Activated T-helper 2 cell treated with anti-CD3 and anti-CD28 coated beads, Interferon-gamma antibody, Interleukin-2, Interleukin-4, amounts not matched to agents 10 μg/mL and 5 μg/mL and 100 μg/mL, durations not matched to agents 14 hours and 24 hours and 36 hours (primary cell): Measurements from ENCODE around the gene RNASE7. TPM values are rescaled to one million over a fixed set of nuclear protein-coding genes. Genes with fewer than 3 reads are reported as not detected.

Source experiments
- DNase-seq: peaks from one replicate; pipeline ENCODE4 v3.0.0; 2021; ENCODE audit warnings: low spot score
- H3K27ac Mint-ChIP-seq: one replicate; pipeline ENCODE4 v1.8.0; 2021; ENCODE audit warnings: mixed read lengths
- H3K27me3 Mint-ChIP-seq: one replicate; pipeline ENCODE4 v1.8.0; 2021; ENCODE audit warnings: low read depth, mixed read lengths
- H3K36me3 Mint-ChIP-seq: one replicate; pipeline ENCODE4 v1.8.0; 2021; ENCODE audit warnings: low read depth, mixed read lengths
- H3K4me1 Mint-ChIP-seq: one replicate; pipeline ENCODE4 v1.8.0; 2021; ENCODE audit warnings: low read depth, mixed read lengths
- H3K4me3 Mint-ChIP-seq: one replicate; pipeline ENCODE4 v1.8.0; 2021; ENCODE audit warnings: low read depth, mild to moderate bottlenecking, moderate library complexity, mixed read lengths
- H3K9me3 Mint-ChIP-seq: one replicate; pipeline ENCODE4 v1.8.0; 2021; ENCODE audit warnings: mixed read lengths
- intact Hi-C: fragments of 100-400 bp; cut with micrococcal nuclease; formaldehyde crosslinking; loops from one replicate; pipeline ENCODE4 v1.15.1; 2023
- total RNA-seq: library from RNA; stranded (reverse); gene quantifications from 2 replicates; pipeline ENCODE4 v1.2.3, GENCODE V29; 2022

The RNASE7 gene
- total RNA-seq, 1 donor from 2014 or later, result not detected

DNA sequence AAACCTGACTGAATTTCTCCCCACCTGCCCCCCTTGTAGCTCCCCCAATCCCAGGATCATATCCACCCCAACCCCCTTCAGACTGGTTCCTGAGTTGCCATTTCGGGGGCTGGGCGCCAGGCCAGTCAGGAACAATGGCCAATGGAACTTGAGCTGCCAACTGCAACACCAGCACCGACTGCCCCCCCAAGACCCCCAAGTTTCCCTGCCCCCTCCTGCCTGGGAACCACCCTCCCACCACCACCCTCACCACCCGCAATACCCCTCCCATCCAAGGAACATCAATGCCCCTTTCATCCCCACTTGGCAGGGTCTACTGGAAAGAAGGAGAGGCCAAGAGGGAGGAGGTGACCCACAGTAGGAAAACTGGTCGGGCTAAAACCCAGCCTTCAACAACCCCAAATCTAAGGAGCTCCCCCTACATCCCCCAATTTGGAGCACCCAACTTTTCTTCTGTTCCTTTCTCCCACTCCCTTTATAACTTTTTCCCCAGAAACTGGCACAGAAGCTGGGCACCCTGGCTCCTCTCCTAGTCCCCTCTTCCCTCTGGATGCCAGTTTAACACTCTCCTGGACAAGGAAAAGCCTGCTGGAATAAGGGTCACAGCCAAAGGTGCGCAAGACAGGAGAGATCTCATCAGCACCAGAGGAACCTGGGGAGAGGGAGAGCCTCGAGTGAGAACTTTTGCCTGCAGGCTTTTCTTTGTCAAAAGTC lies 15.7 kb upstream of the RNASE7 start:
- H3K27me3 Mint-ChIP-seq, result peaks cover 43% of the 10 kb centered on the region
- no peak for DNase-seq
- H3K4me3 Mint-ChIP-seq, result no peak overlapping the region
- no peaks in the 10 kb centered on the region for H3K36me3 Mint-ChIP-seq
- intact Hi-C loops, result loop anchor here (1.0 kb wide), 1 partner anchor 10 kb away; no protein-coding TSS in a partner anchor
- no peak overlapping the region for H3K27ac Mint-ChIP-seq
- H3K9me3 Mint-ChIP-seq, result no peaks in the 10 kb centered on the region
- peaks cover 6% of the 10 kb centered on the region for H3K4me1 Mint-ChIP-seq

DNA sequence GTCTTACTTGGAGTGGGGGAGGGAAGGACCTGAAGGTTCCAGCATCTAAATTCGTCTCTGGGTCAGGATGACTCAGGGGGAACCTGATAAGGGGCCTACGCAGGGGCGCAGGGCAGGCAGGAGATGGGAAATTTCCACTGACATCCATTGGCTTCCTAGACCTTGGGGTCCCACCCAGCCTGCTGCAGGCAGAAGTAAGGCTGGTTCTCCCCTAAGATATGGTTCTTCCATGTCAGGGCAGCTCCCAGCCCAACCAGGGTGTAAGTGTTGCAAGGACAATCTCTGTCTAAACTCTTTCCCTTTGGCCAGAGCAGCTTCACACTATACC lies 15.2 kb upstream of the RNASE7 start:
- Mint-ChIP-seq H3K4me1 (peaks cover 6% of the 10 kb centered on the region), H3K27ac (no peak overlapping the region), H3K27me3 (peaks cover 47% of the 10 kb centered on the region), H3K4me3 (no peak overlapping the region), H3K9me3 (no peaks in the 10 kb centered on the region), H3K36me3 (no peaks in the 10 kb centered on the region)
- DNase-seq, result no peak
- intact Hi-C loops, result loop anchor here (1.0 kb wide), 1 partner anchor 11 kb away; no protein-coding TSS in a partner anchor

GRCh38 chr14:21029917-21030316 lies 12.2 kb upstream of the RNASE7 start, which contains the start of gene TPPP2:
Gene TPPP2 (plus strand): TSS chr14:21030217. CDS start chr14:21030582, 365 bp downstream.
- no peaks in the 10 kb centered on the region for H3K4me1 Mint-ChIP-seq
- intact Hi-C loops, result no loop called here
- H3K27ac Mint-ChIP-seq, result no peak within 1 kb of the TSS
- H3K27me3 Mint-ChIP-seq, result peaks cover 32% of the 10 kb centered on the region
- no peak for DNase-seq
- no peaks in the 10 kb centered on the region for H3K9me3 Mint-ChIP-seq
- no peaks in the 10 kb centered on the region for H3K36me3 Mint-ChIP-seq
- H3K4me3 Mint-ChIP-seq, result no peak within 1 kb of the TSS

GRCh38 chr14:21030531-21030930 lies 11.6 kb upstream of the RNASE7 start:
- DNase-seq, result no peak
- Mint-ChIP-seq H3K4me3 (no peak overlapping the region), H3K27me3 (peaks cover 30% of the 10 kb centered on the region), H3K9me3 (no peaks in the 10 kb centered on the region), H3K27ac (no peak overlapping the region), H3K4me1 (no peaks in the 10 kb centered on the region), H3K36me3 (no peaks in the 10 kb centered on the region)
- intact Hi-C loops, result no loop called here

DNA sequence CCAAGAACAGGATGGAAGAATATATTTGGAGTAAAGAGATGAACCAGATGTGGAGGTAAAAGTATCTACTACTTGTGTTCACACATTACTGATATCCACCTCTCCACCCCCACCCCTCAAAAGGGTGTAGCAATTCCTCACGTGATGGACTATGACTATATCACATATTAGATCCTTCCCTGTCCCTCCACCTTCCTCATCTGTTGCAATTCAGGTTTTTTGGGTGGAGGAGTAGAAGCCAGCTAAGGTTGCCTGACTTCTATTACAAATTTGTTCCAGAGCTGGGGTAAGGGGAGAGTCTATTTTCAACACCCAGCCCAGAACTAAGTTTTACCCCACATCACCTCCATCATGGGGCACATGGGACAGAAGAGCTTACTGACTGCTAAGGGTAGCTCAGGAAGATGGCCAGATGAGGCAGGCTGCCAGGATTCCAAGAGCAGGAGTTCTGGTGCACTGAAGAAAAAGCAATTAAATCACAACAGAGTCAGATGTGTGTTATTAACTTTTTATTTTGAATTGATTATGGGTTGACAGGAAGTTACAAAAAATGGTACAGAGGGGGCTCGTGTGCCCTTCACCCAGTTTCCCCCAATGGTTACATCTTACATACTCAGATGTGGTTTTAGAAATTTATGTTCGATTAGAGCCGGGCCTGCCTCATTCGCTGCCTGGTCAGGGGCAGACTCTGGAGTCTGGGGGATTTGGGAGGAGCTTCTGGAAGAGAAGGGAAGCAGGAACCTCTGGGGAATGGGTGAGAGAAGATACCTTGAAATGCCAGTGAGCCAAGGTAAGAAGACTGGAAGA lies 9.6 kb upstream of the RNASE7 start:
- no peak for DNase-seq
- H3K4me1 Mint-ChIP-seq, result no peaks in the 10 kb centered on the region
- H3K4me3 Mint-ChIP-seq, result no peak overlapping the region
- peaks cover 22% of the 10 kb centered on the region for H3K27me3 Mint-ChIP-seq
- no peaks in the 10 kb centered on the region for H3K9me3 Mint-ChIP-seq
- H3K36me3 Mint-ChIP-seq, result no peaks in the 10 kb centered on the region
- intact Hi-C loops, result no loop called here
- no peak overlapping the region for H3K27ac Mint-ChIP-seq

- peaks cover 24% of the 10 kb centered on the region for H3K27me3 Mint-ChIP-seq
Observed at GRCh38 chr14:21033133-21033698, 8.9 kb upstream of the RNASE7 start.

GRCh38 chr14:21034707-21035106 lies 7.5 kb upstream of the RNASE7 start, which contains the start of gene RNASE13:
Gene RNASE13 (minus strand): TSS chr14:21034807. CDS start chr14:21034288, 519 bp downstream.
- Mint-ChIP-seq H3K9me3 (no peaks in the 10 kb centered on the region), H3K36me3 (no peaks in the 10 kb centered on the region), H3K4me3 (no peak within 1 kb of the TSS), H3K27ac (no peak within 1 kb of the TSS), H3K4me1 (no peaks in the 10 kb centered on the region), H3K27me3 (peaks cover 24% of the 10 kb centered on the region)
- intact Hi-C loops, result no loop called here
- DNase-seq, result no peak

More at GRCh38 chr14:21033133-21033698, 8.9 kb upstream of the RNASE7 start:
- Mint-ChIP-seq H3K4me3 (no peak overlapping the region), H3K36me3 (no peaks in the 10 kb centered on the region), H3K4me1 (no peaks in the 10 kb centered on the region), H3K27ac (no peak overlapping the region), H3K9me3 (no peaks in the 10 kb centered on the region)
- intact Hi-C loops, result no loop called here
- DNase-seq, result no peak

DNA sequence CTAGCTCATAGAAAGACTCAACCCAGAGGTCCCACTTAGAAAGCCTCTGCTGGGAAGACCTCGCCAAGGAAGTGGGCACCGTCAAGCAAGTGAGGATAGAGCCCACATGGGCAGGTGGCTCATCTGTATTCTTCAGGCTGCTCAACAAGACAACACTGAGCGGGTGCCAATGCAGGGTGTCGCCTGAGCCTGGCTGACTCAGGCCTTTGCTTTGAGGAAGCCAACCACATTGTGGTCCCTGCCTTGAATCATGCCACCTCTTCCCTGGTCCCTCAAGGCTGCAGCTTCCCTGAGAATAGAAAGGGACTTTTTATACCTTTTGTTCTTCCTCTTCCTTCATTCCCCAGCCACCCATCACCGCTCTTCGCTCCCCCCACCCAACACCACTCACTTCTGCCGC lies 5.4 kb upstream of the RNASE7 start:
- H3K27ac Mint-ChIP-seq, result no peak overlapping the region
- H3K27me3 Mint-ChIP-seq, result peaks cover 21% of the 10 kb centered on the region
- intact Hi-C loops, result no loop called here
- no peaks in the 10 kb centered on the region for H3K4me1 Mint-ChIP-seq
- H3K36me3 Mint-ChIP-seq, result no peaks in the 10 kb centered on the region
- no peaks in the 10 kb centered on the region for H3K9me3 Mint-ChIP-seq
- no peak overlapping the region for H3K4me3 Mint-ChIP-seq
- DNase-seq, result no peak

DNA sequence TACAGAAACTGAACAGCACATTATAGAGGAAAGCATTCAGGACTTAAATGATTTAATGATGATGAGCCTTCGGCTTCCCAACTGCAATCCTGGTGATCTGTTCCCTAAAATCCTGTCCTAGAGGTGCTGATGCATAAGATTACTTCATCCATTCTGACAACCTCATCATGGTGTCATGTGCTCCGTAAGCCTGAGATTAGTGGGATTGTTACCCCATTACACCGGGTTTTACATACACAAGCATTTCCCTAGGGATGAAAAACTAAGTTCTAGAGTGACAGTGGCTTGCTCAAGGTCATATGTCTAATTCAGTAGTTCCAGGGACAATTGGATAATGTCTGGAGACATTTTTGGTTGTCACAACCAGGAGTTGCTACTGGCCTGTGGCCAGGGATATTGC lies 5.0 kb upstream of the RNASE7 start:
- Mint-ChIP-seq H3K4me3 (no peak overlapping the region), H3K27me3 (peaks cover 19% of the 10 kb centered on the region), H3K9me3 (no peaks in the 10 kb centered on the region), H3K36me3 (no peaks in the 10 kb centered on the region), H3K27ac (no peak overlapping the region), H3K4me1 (no peaks in the 10 kb centered on the region)
- DNase-seq, result no peak
- intact Hi-C loops, result no loop called here

DNA sequence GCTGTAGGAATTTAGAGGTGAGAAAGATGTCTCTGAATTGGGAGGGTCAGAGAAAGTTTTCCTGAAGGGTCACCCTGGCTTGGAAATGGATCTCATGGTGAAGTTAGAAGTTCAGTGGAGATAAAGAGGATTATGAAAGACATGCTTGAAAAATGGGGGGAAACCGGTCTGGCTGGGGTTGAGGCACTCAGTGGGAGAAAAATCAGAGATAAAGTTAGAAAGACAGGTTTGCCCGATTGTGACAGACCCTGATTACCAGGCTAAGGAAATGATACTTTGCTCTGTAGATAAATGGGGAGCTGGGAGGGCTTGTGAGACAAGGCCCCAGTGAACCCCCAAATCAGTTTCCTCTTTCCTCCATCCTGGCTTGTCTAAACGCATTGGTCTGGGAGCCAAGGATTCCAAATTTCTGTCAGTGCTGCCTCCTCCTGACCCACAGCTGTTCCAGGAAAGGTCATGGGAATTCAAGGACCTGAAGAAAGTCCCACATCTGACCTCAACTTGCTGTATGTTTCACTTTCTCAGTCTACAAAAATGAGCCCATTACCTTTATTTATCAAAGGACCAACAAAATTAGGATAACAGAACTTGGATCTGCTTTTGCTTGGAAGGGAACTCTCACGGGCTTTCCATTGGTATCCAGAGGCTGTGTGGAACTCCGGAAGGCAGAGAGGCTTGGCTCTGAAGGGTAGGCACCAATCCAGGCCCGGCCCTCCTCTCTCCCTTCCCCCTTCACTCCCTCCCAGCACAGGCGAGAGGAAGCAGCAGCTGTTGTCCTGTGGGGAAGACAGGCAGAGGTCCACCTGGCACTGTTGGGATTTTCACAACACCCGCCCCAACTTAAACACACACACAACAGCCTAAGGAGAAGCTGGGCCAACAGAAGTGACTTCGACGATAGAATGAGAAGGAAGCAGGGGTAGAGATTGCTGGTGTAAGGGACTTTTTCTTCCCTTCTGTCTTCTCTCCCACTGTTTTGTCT lies 3.4 kb upstream of the RNASE7 start:
- Mint-ChIP-seq H3K9me3 (no peaks in the 10 kb centered on the region), H3K27ac (no peak overlapping the region), H3K4me3 (no peak overlapping the region), H3K36me3 (no peaks in the 10 kb centered on the region), H3K27me3 (peaks cover 16% of the 10 kb centered on the region), H3K4me1 (no peaks in the 10 kb centered on the region)
- no peak for DNase-seq
- intact Hi-C loops, result no loop called here

GRCh38 chr14:21039585-21040369 lies 2.4 kb upstream of the RNASE7 start:
- Mint-ChIP-seq H3K4me1 (peaks cover 2% of the 10 kb centered on the region), H3K4me3 (no peak overlapping the region), H3K36me3 (no peaks in the 10 kb centered on the region), H3K9me3 (no peaks in the 10 kb centered on the region), H3K27ac (no peak overlapping the region), H3K27me3 (peaks cover 20% of the 10 kb centered on the region)
- no peak for DNase-seq
- intact Hi-C loops, result loop anchor here (1.0 kb wide), 1 partner anchor 25 kb away; no protein-coding TSS in a partner anchor
